HG02973 (cell line): ENCODE results near the gene ATG13.

Source experiments
- ATAC-seq: cut with Tn5 transposase; IDR thresholded peaks from one replicate; pipeline ENCODE4 v1.9.1; 2021; ENCODE audit warnings: moderate library complexity; ENCODE audit not compliant: unreplicated experiment

The ATG13 gene

GRCh38 chr11:46722566-46723358 is 105.4 kb downstream of the ATG13 start:
- no peak for ATAC-seq

- no peak for ATAC-seq
These were observed 106.0 kb downstream of the ATG13 start for GRCh38 chr11:46723359-46723680.

DNA sequence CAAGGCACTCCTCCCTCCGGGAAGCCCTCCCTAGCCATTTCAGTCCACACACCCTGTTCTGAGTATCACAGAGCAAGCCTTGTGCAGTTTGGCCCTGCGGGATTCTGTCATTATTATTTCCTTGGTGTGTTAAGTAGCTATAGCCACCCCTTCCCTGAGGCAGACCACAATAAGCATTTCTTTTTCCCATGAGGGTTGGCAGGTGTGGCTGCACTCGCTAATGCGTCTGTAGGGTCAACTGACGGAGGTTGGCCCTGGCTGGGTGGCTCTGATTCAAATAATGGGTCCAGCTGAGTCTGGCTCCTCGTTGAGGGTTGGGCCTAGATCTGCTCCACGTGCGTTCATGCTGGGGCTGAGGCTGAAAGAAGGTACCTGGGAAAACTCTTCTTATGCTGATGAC is 106.7 kb downstream of the ATG13 start:
- ATAC-seq: no peak
